ENCODE data around the gene ITPR1. TPM values are rescaled to one million over a fixed set of nuclear protein-coding genes. Genes with fewer than 3 reads are reported as not detected.

Gene ITPR1
- total RNA-seq, 1 donor from 2014 or later, result 11.2 TPM

DNA sequence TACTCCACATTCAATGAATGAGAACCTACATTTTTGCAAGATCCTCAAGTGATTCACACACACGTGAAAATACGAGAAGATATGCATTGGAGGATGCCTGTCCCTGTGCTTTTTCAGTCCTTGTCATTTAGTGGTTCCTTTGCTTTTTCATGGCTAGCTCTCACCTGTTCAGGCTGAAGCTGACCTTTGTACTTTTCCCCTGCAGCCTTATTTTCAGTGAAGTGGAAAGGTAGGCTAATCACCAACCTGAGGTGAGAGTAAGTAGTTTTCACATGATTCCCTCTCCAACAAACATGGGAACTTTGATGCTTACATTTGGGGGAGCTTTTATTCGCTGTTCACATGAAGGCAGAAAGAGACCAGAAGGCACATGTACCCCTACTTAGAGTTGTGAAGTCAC is 8.3 kb downstream of the ITPR1 start:
- Mint-ChIP-seq H3K27me3 (peaks cover under 1% of the 10 kb centered on the region), H3K4me1 (ENCODE audit: low read depth) (peaks cover 17% of the 10 kb centered on the region), H3K36me3 (ENCODE audit: insufficient read depth) (no peaks in the 10 kb centered on the region), H3K27ac (peak overlapping the region; percentile 43), H3K9me3 (ENCODE audit: low read depth) (no peaks in the 10 kb centered on the region), H3K4me3 (ENCODE audit: low read depth) (no peak overlapping the region)
- TF ChIP-seq, protein P1, sequence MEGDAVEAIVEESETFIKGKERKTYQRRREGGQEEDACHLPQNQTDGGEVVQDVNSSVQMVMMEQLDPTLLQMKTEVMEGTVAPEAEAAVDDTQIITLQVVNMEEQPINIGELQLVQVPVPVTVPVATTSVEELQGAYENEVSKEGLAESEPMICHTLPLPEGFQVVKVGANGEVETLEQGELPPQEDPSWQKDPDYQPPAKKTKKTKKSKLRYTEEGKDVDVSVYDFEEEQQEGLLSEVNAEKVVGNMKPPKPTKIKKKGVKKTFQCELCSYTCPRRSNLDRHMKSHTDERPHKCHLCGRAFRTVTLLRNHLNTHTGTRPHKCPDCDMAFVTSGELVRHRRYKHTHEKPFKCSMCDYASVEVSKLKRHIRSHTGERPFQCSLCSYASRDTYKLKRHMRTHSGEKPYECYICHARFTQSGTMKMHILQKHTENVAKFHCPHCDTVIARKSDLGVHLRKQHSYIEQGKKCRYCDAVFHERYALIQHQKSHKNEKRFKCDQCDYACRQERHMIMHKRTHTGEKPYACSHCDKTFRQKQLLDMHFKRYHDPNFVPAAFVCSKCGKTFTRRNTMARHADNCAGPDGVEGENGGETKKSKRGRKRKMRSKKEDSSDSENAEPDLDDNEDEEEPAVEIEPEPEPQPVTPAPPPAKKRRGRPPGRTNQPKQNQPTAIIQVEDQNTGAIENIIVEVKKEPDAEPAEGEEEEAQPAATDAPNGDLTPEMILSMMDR (IDR thresholded peaks at IDR 0.05; ENCODE audit: unreplicated experiment), result no peak
- no peak for DNase-seq (ENCODE audit: low spot score, unreplicated experiment)

DNA sequence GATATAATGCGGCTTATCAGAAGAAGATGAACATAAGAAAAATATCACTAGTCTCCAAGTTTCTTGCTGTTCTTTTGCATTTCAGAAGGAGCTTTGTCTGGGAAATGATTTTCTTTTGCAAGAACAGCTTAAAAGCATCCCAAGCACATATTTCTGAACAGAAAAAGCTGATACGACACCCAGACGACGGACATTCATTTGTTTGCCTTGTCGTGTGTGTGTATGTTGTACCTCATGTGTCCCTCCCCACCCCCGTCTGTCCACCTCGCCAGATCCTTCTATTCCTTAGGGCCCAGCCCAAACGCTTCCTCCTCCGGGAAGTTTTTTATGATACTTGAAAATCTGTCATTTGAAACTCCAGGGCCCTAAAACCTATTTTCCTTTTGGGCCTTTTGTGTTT is 8.8 kb downstream of the ITPR1 start:
- peak overlapping the region; percentile 43 for H3K27ac Mint-ChIP-seq
- peaks cover 17% of the 10 kb centered on the region for H3K4me1 Mint-ChIP-seq (ENCODE audit: low read depth)
- H3K9me3 Mint-ChIP-seq (ENCODE audit: low read depth), result no peaks in the 10 kb centered on the region
- no peak overlapping the region for H3K4me3 Mint-ChIP-seq (ENCODE audit: low read depth)
- no peak for DNase-seq (ENCODE audit: low spot score, unreplicated experiment)
- H3K27me3 Mint-ChIP-seq, result no peaks in the 10 kb centered on the region
- TF ChIP-seq, protein P1 (IDR thresholded peaks at IDR 0.05; ENCODE audit: unreplicated experiment), result no peak
- no peaks in the 10 kb centered on the region for H3K36me3 Mint-ChIP-seq (ENCODE audit: insufficient read depth)

DNA sequence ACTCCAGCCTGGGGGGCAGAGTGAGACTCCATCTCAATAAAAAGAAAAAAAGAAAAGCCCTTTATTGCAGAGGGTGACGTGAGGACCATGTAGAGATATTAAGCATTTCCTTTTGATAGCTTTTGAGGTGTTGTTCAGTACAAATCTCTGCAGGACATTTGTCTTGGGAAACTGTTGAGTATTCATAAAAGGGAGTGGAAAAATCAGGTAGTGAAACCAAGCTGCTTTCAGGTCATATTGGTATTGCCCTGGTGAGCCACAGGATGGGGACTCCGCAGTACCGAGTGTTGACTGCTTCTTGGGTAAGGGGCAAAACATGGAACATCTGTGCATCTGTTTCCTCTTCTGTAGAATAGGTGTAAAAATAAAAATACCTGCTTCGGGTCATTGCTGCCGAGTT is 9.9 kb downstream of the ITPR1 start:
- H3K27me3 Mint-ChIP-seq, result no peaks in the 10 kb centered on the region
- H3K36me3 Mint-ChIP-seq (ENCODE audit: insufficient read depth), result no peaks in the 10 kb centered on the region
- DNase-seq (ENCODE audit: low spot score, unreplicated experiment), result no peak
- H3K9me3 Mint-ChIP-seq (ENCODE audit: low read depth), result no peaks in the 10 kb centered on the region
- TF ChIP-seq, protein P1 (IDR thresholded peaks at IDR 0.05; ENCODE audit: unreplicated experiment), result no peak
- H3K4me3 Mint-ChIP-seq (ENCODE audit: low read depth), result no peak overlapping the region
- H3K4me1 Mint-ChIP-seq (ENCODE audit: low read depth), result peaks cover 17% of the 10 kb centered on the region
- no peak overlapping the region for H3K27ac Mint-ChIP-seq

DNA sequence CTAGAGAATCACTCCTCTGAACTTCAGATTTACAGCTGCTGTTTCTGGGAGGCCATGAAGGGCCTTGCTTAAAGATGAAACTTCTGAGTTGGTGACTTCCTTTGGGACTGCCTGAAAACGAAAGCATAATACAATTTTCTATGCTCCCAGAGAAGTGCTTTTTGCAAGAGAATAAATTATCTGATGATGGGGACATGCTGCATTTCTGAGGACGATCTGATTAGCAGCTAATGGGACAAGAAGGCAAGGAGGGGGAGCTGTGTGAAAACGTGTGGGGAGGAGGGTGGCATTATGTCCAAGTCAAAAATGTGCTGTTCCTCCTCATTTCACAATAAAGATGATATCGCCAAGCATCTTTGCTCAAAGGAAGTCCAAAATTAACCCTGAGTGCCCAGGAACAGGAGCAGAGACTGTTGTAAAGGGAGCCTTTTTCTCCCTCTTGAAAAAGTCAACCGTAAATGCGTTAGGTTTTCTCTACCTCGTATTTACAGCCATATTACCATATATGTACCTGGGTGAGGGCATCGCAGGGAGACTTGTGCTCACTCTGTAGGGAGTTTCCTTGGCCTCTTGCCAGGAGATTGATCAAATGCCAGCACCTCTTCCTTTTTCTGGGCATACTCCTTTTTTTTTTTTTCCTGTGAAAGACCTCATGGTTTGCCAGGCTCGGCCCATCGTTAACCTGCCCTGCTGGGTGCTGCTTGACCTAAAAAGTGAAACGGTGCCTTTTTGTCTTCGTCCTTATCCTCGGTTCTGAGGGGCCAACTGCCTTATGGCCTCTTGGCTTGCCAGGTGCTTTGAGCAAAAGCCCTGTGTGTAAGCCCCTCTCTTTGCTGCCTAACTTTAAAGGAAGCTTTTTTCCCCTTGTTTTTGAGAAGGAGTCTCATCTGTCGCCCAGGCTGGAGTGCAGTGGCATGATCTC is 11.5 kb downstream of the ITPR1 start:
- Mint-ChIP-seq H3K36me3 (ENCODE audit: insufficient read depth) (no peaks in the 10 kb centered on the region), H3K4me1 (ENCODE audit: low read depth) (peaks cover 20% of the 10 kb centered on the region), H3K27ac (no peak overlapping the region), H3K4me3 (ENCODE audit: low read depth) (no peak overlapping the region), H3K27me3 (no peaks in the 10 kb centered on the region), H3K9me3 (ENCODE audit: low read depth) (no peaks in the 10 kb centered on the region)
- TF ChIP-seq, protein P1 (IDR thresholded peaks at IDR 0.05; ENCODE audit: unreplicated experiment), result no peak
- DNase-seq (ENCODE audit: low spot score, unreplicated experiment), result no peak

DNA sequence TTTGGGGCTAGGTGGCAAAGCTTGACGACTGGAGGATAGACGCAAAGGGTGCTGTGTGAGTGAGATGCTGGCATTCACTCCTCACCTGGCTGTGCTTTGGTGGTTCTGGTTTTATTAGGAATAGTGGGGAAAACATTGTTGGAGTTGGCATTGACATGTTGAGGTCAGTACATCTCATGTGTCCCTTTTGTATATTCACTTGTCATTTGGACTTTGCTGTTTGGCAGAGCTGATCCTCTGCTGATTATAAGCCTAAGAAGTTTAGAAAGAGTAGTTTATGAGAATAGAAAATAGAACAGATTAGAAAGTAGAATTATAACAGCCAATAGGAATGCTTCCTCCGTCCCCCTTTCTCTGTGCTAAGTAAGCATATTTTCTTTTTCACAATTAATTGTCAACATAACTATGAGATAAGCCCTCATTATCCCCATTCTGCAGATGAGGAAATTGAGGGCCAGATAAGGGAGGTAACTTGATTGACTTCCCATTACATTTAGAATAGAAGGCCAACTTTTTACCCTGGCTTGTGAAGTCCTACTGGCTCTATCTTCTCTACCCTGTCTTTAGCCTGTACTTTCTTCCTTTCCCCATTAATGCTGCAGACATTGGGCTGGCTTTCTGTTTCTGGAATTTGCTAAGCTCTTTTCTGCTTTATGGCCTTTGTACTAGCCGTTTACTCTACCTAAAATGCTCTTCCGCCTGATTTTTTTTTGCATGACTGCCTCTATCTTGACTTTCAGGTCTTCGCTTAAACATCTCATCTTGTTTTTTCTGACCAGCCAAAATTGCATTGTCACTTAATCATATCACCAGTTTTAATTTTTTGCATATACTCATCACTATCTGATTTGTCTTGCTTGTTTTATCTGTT is 12.8 kb downstream of the ITPR1 start:
- peaks cover 20% of the 10 kb centered on the region for H3K4me1 Mint-ChIP-seq (ENCODE audit: low read depth)
- no peak overlapping the region for H3K4me3 Mint-ChIP-seq (ENCODE audit: low read depth)
- no peak for DNase-seq (ENCODE audit: low spot score, unreplicated experiment)
- peaks cover 3% of the 10 kb centered on the region for H3K27me3 Mint-ChIP-seq
- no peaks in the 10 kb centered on the region for H3K9me3 Mint-ChIP-seq (ENCODE audit: low read depth)
- no peak overlapping the region for H3K27ac Mint-ChIP-seq
- TF ChIP-seq, protein P1 (IDR thresholded peaks at IDR 0.05; ENCODE audit: unreplicated experiment), result no peak
- H3K36me3 Mint-ChIP-seq (ENCODE audit: insufficient read depth), result no peaks in the 10 kb centered on the region
